ENCODE results near the gene MAPK8. TPM values are rescaled to one million over a fixed set of nuclear protein-coding genes. Genes with fewer than 3 reads are reported as not detected.

Gene MAPK8
- total and polyA plus RNA-seq, 10 donors, result 5.2 to 61.4 (median 37.4) TPM

GRCh38 chr10:48447356-48448215, 141.1 kb downstream of the MAPK8 start:
- 81 to 93% (median 86%) methylated on average over 10 to 11 of the region's 11 CpGs for WGBS, 5 donors
- Histone ChIP-seq H3K27me3 (replicated peaks in 1 of 7) (peaks cover 0 to 42% (median 0%) of the 10 kb centered on the region in 7 donors), H3K36me3 (no peaks in the 10 kb centered on the region), H3K4me3 (no peak overlapping the region), H3K4me1 (no peaks in the 10 kb centered on the region), H3K9me3 (no peaks in the 10 kb centered on the region), H3K27ac (no peak overlapping the region)
- peak; percentile 57 for DNase-seq
- TF ChIP-seq CTCF (IDR thresholded peaks at IDR 0.05 in 8 of 11, conservative IDR thresholded peaks at IDR 0.05 in 3 of 11) (no peak), POLR2AphosphoS5 (IDR thresholded peaks at IDR 0.05) (no peak), POLR2A (IDR thresholded peaks at IDR 0.05) (no peak)
- intact Hi-C loops (cut with DNase I; ENCODE audit: low total_unique reads), result no loop called here

- TF ChIP-seq CTCF (IDR thresholded peaks at IDR 0.05 in 8 of 11, conservative IDR thresholded peaks at IDR 0.05 in 3 of 11), result no peak
- no peak for TF ChIP-seq POLR2A (IDR thresholded peaks at IDR 0.05)
- TF ChIP-seq POLR2AphosphoS5 (IDR thresholded peaks at IDR 0.05), result no peak
- Histone ChIP-seq H3K4me1 (no peaks in the 10 kb centered on the region), H3K27me3 (replicated peaks in 1 of 7) (peaks cover 0 to 42% (median 0%) of the 10 kb centered on the region in 7 donors), H3K27ac (no peak overlapping the region), H3K36me3 (no peaks in the 10 kb centered on the region), H3K9me3 (no peaks in the 10 kb centered on the region), H3K4me3 (no peak overlapping the region)
- 89 to 100% (median 95%) methylated on average over 4 of the region's 4 CpGs for WGBS, 5 donors
- DNase-seq, result peak; percentile 58
- intact Hi-C loops (cut with DNase I; ENCODE audit: low total_unique reads), result no loop called here
Measured at GRCh38 chr10:48448796-48449195, 142.3 kb downstream of the MAPK8 start.

- intact Hi-C loops (cut with DNase I; ENCODE audit: low total_unique reads), result no loop called here
- no peaks in the 10 kb centered on the region for H3K9me3 ChIP-seq
- H3K4me1 ChIP-seq, result no peaks in the 10 kb centered on the region
- TF ChIP-seq CTCF (IDR thresholded peaks at IDR 0.05 in 8 of 11, conservative IDR thresholded peaks at IDR 0.05 in 3 of 11) (no peak), POLR2AphosphoS5 (IDR thresholded peaks at IDR 0.05) (no peak), POLR2A (IDR thresholded peaks at IDR 0.05) (no peak)
- H3K27ac ChIP-seq, result no peak overlapping the region
- H3K4me3 ChIP-seq, result no peak overlapping the region
- H3K36me3 ChIP-seq, result no peaks in the 10 kb centered on the region
- 85 to 92% (median 87%) methylated on average over 12 to 19 of the region's 19 CpGs for WGBS, 5 donors
- peaks cover 0 to 42% (median 0%) of the 10 kb centered on the region in 7 donors for H3K27me3 ChIP-seq (replicated peaks in 1 of 7)
- peak; percentile 51 for DNase-seq
Measured at GRCh38 chr10:48449501-48450232, 143.2 kb downstream of the MAPK8 start.

GRCh38 chr10:48450233-48450740, 143.8 kb downstream of the MAPK8 start:
- no peak overlapping the region for H3K27ac ChIP-seq
- peaks cover 0 to 38% (median 0%) of the 10 kb centered on the region in 7 donors for H3K27me3 ChIP-seq (replicated peaks in 1 of 7)
- TF ChIP-seq POLR2AphosphoS5 (IDR thresholded peaks at IDR 0.05), result no peak
- TF ChIP-seq POLR2A (IDR thresholded peaks at IDR 0.05), result no peak
- TF ChIP-seq CTCF (IDR thresholded peaks at IDR 0.05 in 8 of 11, conservative IDR thresholded peaks at IDR 0.05 in 3 of 11), result no peak
- H3K4me3 ChIP-seq, result no peak overlapping the region
- H3K36me3 ChIP-seq, result no peaks in the 10 kb centered on the region
- no peak for DNase-seq
- WGBS, 5 donors, result 92 to 97% (median 95%) methylated on average over 18 to 49 of the region's 49 CpGs
- H3K4me1 ChIP-seq, result no peaks in the 10 kb centered on the region
- intact Hi-C loops (cut with DNase I; ENCODE audit: low total_unique reads), result no loop called here
- no peaks in the 10 kb centered on the region for H3K9me3 ChIP-seq
